Measurements from ENCODE around the gene DLGAP1. TPM values are rescaled to one million over a fixed set of nuclear protein-coding genes. Genes with fewer than 3 reads are reported as not detected.
"Not testable (repeated sequence)": the region's sequence is repeated elsewhere in the genome, so short reads cannot be mapped to it uniquely, and the experiment has no call there.

Gene DLGAP1
- 4.4 TPM for total RNA-seq

- peak; percentile 83 for DNase-seq
Observed at GRCh38 chr18:4455113-4455811, at the start of gene DLGAP1. Gene DLGAP1, minus strand, starts transcription at chr18:4455307.

DNA sequence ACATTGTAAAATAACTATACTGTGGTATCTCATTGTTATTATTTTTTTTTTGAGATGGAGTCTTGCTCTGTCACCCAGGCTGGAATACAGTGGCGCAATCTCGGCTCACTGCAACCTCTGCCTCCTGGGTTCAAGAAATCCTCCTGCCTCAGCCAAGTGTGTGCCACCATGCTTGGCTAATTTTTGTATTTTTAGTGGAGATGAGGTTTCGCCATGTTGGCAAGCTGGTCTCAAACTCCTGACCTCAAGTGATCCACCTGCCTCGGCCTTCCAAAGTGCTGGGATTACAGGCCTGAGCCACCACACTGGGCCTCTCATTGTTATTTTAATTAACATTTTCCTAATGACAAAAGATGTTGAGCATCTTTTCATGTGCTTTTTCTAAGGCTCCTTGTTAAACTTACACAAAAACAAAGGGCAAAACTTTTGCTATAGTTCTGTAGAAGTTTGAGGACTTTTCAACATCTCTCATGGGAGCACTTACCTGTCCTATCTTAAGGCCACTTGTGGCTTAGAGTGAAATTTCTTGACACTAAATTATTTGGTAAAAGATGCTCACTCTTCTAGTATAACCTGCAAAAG is 39.7 kb upstream of the DLGAP1 start:
- not testable (repeated sequence) for DNase-seq

- no peak for DNase-seq
Observed at GRCh38 chr18:4468511-4468910, 13.4 kb upstream of the DLGAP1 start.

- peak; percentile 17 for DNase-seq
Observed at GRCh38 chr18:4454537-4455112, 482 bp downstream of the DLGAP1 start.

DNA sequence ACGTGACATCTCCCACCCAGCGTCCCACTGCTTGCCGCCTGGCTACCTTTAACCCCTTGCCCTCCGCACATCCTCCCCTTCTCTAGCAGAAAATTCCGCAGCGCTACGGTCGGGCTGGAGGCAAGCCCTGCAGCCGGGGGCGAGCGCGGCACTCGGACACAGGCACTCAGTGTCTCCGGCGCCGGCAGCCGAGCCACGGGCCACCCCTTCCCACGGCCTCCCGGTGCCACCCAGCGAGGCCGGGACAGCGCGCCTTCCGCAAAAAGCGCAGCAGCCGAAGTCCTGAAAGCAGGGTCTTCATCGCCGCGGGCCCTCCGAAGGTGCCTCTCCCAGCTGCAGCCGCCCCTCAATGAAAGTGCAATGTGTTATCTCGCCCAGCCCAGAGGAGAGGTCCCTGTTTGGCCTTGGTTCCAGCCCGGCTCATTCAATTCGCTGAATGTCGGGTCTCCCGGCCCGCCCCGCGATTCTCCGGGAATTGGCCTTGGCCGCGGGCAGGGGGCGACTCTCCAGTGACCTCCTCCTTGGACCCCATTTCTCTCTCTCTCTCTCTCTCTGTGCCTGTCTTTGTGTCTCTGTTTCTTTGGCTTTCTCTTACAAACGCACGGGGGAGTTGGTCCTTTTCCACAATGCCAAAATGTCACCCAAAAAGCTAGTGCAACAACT is 1.1 kb downstream of the DLGAP1 start:
- DNase-seq, result peak; percentile 27

- peak; percentile 13 for DNase-seq
Observed at GRCh38 chr18:4453567-4453873, 1.6 kb downstream of the DLGAP1 start.

DNA sequence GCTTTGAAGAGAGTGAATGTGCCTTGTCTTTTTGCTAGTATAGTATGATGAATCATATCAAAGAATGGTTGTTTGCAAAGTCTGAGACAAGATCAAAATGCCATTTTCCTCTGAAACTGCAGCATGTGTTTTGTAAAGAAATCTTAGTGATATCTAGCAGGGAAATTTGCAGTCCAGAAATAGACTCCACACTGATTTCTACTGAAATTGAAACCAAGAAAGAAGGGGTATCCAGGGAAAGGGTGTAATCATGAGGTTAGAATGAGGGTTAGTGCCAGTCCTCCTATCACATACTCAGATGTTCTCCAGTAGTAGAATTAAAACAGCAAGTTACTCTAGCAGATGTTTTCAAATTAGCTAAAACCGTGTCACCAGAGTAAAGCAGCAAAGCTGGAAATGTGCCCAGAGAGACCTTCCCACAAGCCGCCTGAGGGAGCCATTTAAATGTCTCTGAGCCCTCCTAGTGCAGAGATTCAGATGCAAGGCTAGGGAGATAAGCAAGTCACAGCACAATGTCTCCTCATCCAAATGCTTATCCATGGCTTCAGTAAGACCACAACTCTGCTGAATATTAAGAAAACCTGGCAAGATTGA is 4.9 kb downstream of the DLGAP1 start:
- DNase-seq, result peak; percentile 82

GRCh38 chr18:4445902-4446301 is 9.2 kb downstream of the DLGAP1 start:
- no peak for DNase-seq

DNA sequence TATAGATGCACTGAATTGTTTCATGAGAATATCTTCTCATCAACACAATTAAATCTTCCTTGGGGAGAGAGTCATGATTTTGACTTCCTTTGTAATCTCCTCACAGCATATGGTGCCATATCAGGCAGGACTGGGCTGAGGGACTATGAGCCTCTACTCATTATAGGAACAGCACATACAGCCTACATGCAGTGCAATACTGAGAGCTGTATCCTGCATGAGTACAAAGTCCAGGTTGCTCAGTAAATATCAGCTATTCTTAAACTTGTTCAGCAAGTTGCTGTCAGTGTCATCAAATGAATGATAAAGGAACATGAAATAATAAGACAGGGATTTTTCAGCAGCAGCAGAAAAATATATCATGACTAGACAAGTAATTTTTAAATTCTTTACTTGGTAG is 10.8 kb downstream of the DLGAP1 start:
- DNase-seq, result no peak

GRCh38 chr18:4441098-4441497 is 14.0 kb downstream of the DLGAP1 start:
- DNase-seq, result no peak

DNA sequence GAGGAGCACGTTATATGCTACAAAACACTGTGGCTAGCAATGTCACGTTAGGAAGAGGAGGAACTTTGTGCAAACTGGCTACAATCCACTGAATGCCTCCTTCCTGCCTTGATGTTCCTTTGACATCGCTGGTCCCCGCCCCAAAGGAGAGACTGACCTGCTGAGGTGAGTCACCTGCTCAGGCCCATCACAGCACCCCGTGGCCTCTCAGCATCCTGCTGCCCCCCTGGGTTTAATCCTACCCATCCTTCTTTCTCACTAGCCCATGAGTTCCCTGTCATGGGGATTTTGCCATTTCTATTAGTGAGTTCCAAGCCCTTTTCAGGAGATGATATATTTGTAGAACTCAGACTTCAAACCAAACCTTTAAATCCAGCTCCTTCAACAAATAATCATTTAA is 16.2 kb downstream of the DLGAP1 start:
- DNase-seq, result no peak

DNA sequence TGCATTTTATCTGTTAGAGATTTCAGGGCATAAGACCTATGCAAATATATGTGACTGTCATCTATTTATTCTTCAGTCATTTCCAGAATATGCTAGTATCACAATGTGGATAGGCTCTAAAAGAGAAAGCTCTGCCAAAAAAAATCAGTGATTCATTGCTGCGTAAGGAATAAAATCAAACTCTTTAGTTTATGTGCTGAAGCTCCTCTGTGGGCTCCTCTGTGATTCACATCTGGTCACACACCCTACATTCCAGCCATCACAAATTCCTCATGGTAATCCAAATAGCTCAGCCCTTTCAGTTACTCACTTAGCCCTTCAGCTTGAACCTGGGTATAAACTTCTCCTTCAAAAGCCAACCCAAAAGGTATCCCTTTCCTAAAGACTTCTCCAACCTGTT is 21.4 kb downstream of the DLGAP1 start:
- DNase-seq, result no peak

DNA sequence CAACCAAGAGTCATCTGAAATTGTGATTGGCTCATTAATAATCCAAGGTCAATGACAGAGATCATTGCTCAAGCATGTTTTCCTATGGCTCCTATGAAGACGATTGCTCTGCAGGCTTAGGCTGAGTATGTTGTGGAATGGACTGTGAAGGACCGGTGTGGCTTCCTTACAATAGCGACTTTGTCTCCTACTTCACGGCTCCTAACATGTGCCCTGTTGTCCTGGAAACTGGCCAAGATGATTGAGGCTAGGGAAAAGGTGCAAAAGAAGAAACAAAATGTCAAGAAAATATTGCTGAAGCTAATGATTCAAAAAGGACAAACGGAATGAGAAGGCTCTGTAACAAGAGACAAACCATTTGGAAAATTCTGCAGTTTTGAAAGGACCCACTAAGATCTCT is 24.3 kb downstream of the DLGAP1 start:
- no peak for DNase-seq

DNA sequence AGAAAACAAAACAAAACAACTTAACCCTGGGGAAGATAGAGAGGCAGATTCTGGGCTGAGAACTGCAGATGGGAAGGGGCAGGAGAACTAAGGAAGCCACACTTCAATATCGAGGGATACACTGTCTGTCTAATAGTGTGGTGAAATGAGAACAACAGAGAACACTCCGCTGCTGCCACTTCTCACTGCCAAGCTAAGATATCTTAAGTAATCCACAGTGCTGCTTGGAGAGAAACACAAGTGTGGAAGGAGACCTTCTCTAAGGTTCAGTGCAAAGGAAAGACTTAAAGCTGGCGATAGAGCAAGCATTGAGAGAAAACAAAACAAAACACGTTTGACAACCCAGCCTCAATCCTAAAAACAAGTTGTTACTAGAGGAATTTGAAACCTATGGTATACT is 37.4 kb downstream of the DLGAP1 start:
- no peak for DNase-seq

GRCh38 chr18:4416976-4417375 is 38.1 kb downstream of the DLGAP1 start:
- DNase-seq, result no peak

DNA sequence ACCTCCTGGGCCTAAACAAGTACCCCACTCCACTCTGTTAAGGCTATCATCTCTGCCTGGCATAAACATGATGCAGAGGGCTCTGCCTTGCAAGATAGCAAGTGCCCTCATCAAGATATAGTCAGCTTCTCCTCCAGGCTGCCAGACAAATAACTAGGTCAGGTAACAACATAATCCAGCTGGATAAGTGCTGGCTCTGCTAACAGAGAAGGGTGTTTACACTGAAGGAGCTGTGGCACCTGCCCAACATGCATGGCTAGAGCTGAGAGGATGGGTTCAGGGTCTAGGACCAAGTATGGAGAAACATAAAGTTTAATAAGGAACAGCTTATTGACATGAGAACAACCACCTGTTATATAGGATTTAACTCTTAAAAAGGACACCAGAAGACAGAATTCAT is 42.8 kb downstream of the DLGAP1 start:
- DNase-seq, result no peak

DNA sequence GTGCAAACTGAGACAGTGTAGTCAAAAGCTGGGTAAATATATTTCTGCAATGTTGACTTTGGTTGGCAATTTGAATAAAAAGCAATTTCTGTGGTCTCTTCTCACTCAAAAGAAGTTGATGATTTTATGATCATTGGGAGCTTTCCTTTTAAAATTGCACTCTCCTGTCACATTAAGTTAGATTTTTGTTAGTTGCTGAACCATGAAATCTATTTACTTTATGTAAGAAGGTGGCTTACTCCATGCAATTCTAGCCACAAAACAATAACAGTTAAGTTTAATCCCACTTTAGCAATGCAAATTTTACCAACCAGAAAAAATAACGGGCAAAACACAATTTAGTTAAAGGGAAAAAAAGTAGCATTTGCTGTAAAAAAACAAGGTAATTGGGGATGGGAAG is 48.3 kb downstream of the DLGAP1 start:
- DNase-seq, result no peak

GRCh38 chr18:4405965-4406364 is 49.1 kb downstream of the DLGAP1 start:
- no peak for DNase-seq

- DNase-seq, result no peak
Observed at GRCh38 chr18:4403836-4404235, 51.3 kb downstream of the DLGAP1 start.

GRCh38 chr18:4400911-4401310 is 54.2 kb downstream of the DLGAP1 start:
- DNase-seq, result no peak

GRCh38 chr18:4399929-4400328 is 55.2 kb downstream of the DLGAP1 start:
- no peak for DNase-seq

GRCh38 chr18:4394700-4395099 is 60.4 kb downstream of the DLGAP1 start:
- no peak for DNase-seq

GRCh38 chr18:4391859-4392258 is 63.2 kb downstream of the DLGAP1 start:
- DNase-seq, result no peak

All from tongue (tissue), 2 donors.